AG09309 (cell line): Measurements from ENCODE around the gene MAP2K1.

Experiments used
- DNase-seq: peaks from one replicate; pipeline ENCODE4 v3.0.0-alpha.2; 2010; ENCODE audit warnings: low read depth
- H3K4me3 ChIP-seq: 2 replicates; pipeline ENCODE4 v1.5.1; 2011; ENCODE audit warnings: mild to moderate bottlenecking, low read depth, low read length, moderate library complexity; ENCODE audit not compliant: control insufficient read depth
- CTCF ChIP-seq: IDR thresholded peaks from 2 replicates; pipeline ENCODE4 v1.5.1; 2011; ENCODE audit warnings: mild to moderate bottlenecking, low read depth, low read length, inconsistent platforms; ENCODE audit not compliant: insufficient read depth, control insufficient read depth; ENCODE audit errors: missing control alignments

The MAP2K1 gene

GRCh38 chr15:66504563-66505429 is 118.1 kb downstream of the MAP2K1 start, which contains the start of the genes RPL4 and ZWILCH:
Gene RPL4, minus strand, starts transcription at chr15:66504855. Its CDS starts 65 bp downstream, at chr15:66504790.
Gene ZWILCH, plus strand, starts transcription at chr15:66505326. Its CDS starts 13 bp downstream, at chr15:66505339.
- no peak for TF ChIP-seq CTCF
- DNase-seq: peak; percentile 76
- H3K4me3 ChIP-seq: peak within 1 kb of the TSS; percentile 96

DNA sequence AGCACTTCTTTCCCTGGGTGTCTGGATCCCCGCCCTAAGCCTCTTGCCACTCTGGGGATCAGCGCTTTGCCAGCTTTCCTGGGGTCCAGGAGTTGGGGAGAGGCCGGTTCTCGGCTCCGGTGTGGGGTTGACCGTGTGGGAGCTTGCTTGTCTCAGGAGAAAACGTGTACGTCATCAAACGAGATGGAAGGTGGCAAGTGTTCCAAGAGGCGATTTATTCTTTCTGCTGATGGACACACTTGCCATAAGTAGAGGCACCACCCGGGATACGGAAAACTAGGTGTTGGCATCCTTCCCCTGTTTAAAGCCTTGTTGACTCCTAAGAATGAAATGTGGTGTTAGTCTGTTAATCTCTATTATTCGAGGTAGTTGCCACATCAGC is 118.7 kb downstream of the MAP2K1 start:
- peak overlapping the region; percentile 96 for H3K4me3 ChIP-seq
- no peak for TF ChIP-seq CTCF
- no peak for DNase-seq

DNA sequence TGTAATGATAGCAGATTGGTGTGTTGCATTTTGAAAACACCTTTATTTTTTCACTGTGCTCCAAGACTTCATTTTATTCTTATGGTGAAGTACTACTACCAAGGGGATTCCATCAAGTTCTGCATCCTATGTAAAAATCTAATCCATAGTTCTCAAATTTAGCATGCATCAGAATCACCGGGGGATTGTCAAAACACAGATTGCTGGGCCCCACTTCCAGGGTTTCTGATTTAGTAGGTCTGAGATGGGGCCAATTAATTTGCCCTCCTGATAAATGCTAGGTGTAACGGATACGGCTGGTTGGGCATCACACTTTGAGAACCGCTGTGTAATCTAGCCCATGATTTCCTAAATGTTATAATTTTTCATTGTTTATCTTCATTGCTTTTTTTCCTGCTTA is 119.1 kb downstream of the MAP2K1 start:
- H3K4me3 ChIP-seq: peak overlapping the region; percentile 96
- no peak for DNase-seq
- no peak for TF ChIP-seq CTCF

GRCh38 chr15:66508293-66508883 is 121.7 kb downstream of the MAP2K1 start:
- no peak overlapping the region for H3K4me3 ChIP-seq
- TF ChIP-seq CTCF: no peak
- DNase-seq: no peak

DNA sequence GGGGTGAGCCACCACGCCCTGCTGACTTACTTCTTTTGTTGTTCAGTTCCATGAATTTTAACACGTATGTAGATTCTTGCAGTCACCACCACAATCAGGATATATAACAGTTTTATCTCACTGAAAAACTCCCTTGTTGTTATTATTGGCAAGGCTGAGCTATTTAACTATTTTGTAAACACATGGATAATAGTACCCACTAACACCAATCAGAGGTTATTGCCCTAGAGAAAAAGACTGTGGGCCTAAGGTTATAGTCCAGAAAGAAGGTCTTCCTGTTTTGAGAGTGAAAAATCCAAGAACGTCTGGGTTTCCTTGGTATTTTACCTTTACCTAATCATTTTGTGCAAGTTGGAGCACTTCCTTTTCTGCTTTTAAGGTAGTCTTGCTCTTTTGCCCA is 127.9 kb downstream of the MAP2K1 start:
- no peak for TF ChIP-seq CTCF
- no peak for DNase-seq

DNA sequence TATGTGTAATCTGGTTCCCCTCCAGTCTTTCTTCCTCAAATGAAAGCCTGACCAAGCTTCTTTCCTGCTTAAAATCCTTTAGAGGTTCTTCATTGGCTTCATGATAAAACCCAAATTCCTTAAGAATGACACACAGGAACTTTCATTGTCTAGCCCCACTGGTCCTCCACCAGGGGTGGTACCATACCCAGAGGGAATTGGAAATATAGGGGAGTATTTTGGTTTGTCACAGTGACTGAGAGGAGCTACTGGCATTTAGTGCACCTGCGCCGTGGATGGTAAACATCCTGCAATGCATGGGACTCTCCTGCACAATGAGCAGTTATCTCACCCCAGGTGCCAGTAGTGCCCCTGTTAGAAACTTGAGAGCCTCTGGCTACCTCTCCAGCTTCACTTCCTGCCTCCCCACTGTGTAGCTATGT is 129.2 kb downstream of the MAP2K1 start:
- no peak for TF ChIP-seq CTCF
- no peak for DNase-seq
- no peak overlapping the region for H3K4me3 ChIP-seq

More for the DNA sequence above, 127.9 kb downstream of the MAP2K1 start:
- H3K4me3 ChIP-seq: no peak overlapping the region
